Forelimb muscle (tissue), 1 donor: ENCODE results near the gene ARHGEF28. TPM values are rescaled to one million over a fixed set of nuclear protein-coding genes. Genes with fewer than 3 reads are reported as not detected.
A peak's percentile ranks its signal among the peaks of the same experiment; 100 is the strongest.

Source experiments
- DNase-seq: peaks from one replicate; pipeline ENCODE4 v3.0.0-alpha.2; 2013; ENCODE audit warnings: low read depth
- polyA plus RNA-seq: library from polyadenylated mRNA; unstranded; fragments of 120-200 nt; gene quantifications from one replicate; pipeline ENCODE4 v1.2.1, GENCODE V29; 2013; ENCODE audit not compliant: insufficient read length

ARHGEF28 gene
- polyA plus RNA-seq, 1 donor: 2.7 TPM

DNA sequence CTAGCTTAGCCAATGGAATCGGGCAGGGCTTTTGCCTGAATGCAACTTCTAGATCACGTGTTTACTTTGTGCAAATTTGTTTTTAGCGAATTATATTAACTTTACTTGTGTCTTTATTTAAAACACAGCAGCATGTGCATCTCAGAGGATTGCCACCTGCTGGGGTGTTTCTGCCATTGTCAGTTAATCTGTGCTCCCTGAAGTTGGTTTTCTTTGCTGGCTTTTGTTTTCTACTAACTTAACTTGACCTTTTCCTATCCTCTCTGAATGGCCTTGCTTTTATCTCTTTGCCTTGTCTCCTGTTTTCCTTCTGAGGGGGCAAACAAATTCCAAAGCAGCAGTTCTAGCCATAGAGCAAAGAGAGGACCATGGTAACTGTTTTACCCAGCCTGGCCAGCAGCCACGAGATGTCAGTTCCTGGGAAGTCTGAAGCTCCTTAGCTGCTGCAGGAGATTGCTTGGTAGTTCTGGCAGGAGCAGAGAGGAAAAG is 67.6 kb downstream of the ARHGEF28 start:
- no peak for DNase-seq

DNA sequence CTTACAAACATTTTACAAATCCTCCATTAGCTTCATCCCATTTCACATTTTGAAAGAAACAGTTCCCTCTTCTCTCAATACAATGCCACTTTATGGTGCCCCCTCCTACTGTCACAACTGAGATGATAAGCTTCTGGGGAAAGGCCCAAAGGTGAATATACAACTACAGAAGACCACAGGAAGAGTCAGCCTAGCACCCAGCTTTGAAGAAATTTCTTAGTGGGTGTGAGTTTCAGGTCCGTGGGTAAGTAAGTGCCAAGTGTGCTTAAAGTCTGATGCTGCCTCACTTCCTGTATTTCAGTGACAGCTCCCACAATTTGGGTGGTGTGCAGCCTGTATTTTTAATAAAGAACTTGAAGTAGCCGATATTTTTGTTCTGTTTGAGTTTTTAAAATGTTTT is 68.1 kb downstream of the ARHGEF28 start:
- no peak for DNase-seq

DNA sequence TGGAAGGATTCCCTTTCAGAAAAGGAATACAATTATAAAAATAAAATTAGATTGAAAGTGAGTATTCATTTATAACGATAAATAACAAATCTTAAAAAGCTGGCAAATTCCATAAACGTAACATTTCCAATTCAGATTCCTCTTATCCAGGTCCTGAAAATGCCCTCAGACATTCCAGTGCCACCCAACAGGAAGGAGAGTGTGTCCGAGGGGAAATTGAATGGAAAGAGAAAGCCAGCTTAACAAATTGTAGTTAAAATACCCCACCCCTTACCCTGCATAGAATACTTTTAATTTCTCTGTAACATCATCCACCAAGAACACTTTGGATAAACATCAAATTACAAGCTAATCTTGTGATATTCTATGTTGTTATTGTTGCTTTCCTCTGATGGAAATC is 72.0 kb downstream of the ARHGEF28 start:
- DNase-seq: no peak

DNA sequence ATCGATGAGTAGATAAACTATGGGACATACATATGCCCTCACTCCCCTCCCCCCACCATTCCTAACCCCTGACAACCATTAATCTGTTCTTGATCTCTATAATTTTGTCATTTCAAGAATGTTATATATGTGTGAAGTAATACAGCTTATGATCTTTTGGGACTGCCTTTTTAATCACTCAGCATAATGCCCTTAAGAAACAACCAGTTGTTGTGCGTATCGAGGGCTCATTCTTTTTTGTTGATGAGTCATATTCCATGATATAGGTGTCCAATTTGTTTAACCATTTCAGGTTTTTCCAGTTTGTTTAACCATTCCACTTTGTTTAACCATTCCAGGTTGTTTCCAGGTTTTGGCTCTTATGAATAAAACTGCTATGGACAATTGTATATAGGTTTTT is 75.6 kb downstream of the ARHGEF28 start:
- no peak for DNase-seq

DNA sequence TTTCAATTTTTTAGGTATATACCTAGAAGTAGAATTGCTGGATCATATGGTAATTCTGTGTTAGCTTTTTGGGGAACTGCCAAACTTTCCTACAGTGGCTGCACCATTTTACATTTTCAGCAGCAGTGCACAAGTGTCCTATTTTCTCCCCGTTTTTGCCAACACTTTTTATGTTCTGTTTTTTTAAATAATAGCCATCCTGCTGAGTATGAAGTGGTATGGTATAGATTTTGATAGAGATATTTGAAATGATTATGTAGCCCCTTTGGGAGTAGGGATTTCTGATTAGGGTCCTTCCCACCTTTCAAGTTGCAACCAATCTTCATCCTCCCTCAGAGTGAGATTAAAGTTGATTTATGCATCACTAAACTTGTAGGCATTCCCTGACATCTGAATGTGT is 76.5 kb downstream of the ARHGEF28 start:
- no peak for DNase-seq

DNA sequence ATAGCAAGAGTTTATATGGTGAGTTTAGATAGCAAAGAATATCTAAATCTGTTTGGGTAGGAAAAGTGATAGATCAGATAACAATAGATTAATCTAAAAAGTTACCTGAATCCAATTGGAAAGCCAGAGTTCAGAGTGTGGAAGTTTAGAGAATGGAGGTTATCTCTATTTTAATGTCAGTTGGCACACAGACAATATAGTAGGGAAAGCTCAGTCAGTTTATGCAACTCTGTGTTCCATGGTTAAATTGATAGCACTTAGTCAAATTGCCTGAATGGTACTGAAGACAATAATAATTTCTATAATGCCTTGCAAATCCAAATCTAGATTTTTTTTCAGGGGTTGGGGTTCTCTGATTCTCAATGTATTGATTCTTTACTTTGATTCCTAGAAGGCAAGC is 77.0 kb downstream of the ARHGEF28 start:
- no peak for DNase-seq

DNA sequence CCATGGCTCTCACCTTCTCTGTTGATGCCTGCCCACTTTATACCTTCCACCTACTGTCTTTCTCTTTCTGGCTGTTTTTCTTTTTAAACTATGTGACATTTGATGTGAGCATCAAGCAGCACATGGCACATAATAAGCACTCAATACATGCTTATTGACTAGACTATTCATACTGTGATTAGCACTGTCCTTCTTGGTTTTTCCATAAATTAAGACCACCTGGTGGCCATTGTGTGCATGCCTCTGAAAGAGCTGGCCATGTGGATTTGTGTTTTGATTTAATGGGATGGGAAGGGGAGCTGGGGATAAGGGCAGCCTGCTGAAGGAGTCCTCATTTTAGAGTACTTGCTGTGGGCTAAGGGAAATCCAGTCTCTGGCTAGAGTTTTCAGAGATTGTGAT is 79.4 kb downstream of the ARHGEF28 start:
- no peak for DNase-seq

DNA sequence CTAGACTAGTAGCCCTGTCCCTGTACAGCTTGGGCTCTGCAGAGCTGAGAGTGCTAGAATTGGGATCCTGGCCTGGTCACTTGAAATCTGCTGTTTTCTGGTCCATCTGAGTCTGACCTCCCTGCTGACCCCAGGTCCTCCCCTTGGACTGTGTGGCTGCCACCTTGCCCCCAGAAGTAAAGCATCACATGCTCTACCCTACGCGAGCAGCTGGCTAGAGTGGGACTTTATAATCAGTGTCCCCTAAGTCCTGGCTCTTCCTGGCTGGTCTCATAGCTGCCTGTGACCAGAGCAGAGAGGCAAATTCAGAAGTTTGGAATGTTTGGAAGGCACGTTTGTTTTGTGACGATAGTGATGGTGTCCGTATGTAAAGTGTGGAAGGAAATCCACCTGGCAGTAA is 81.0 kb downstream of the ARHGEF28 start:
- DNase-seq: no peak

DNA sequence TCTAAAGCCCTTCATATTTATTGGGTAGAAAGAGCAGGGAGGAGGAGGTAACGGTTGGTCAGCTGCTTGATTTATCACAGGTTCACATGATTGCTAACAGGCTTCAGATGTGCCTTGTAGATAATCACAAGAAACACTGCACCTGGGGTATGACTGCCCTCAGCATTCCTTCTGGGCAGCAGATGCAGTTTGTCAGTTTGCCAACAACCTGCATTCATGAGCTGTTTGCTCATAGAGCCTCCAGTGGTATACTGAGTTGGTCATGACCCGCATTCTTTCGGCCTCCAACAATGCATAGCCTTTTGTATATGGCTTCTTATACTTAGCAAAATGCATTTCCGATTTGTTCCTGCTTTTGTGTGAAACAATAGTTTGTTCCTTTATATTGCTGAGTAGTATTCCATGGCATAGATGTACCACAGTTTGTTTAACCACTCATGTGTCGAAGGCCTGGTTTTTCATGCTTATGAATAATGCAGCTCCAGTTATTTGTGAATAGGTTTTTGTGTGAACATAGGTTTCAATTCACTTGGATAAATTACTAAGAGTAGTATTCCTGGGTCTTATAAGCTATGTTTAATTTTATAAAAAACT is 83.6 kb downstream of the ARHGEF28 start:
- DNase-seq: no peak

DNA sequence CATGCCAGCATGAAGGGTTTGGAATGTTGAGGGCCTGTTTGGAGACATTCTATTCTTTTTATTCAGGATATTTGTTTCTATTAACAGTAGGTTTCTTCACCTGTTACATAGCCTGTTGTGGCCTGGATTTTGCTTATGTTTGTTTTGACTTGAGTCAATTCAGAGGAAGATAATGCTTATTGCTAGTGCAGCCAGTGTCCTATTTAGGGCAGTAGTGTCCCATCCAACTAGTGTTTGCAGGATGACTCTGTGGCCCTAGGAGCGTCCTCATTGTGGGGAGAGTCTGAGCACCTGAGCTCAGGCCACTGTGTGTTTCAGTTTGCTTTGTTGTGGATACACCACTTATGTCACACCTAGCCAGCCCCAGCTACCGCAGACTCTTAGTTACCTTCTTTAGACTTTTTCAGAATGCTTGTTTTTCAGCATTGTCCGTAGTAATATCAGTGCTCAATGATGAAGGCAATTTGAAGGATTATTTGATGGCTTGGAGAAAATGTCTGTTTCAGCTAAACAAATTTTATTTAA is 90.3 kb downstream of the ARHGEF28 start:
- DNase-seq: no peak

DNA sequence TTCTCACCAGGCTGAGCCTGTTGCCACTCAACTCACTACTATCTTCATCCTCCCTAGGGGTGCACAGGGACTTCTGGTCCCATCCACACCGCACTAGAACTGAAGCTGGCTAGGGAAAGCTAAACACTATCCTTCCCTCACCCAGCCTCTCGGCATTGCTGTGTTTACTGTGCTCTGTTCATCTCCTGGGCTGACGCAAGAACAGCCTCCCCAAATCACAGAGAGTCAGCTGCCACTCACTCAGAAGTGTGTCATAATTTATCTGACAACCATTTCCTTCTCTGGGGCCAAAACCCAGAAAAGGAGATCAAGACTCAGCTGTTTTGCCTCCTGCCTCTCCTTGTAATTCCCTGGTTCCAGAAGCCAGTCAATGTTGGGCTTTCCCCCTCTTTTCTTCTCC is 92.8 kb downstream of the ARHGEF28 start:
- DNase-seq: no peak

DNA sequence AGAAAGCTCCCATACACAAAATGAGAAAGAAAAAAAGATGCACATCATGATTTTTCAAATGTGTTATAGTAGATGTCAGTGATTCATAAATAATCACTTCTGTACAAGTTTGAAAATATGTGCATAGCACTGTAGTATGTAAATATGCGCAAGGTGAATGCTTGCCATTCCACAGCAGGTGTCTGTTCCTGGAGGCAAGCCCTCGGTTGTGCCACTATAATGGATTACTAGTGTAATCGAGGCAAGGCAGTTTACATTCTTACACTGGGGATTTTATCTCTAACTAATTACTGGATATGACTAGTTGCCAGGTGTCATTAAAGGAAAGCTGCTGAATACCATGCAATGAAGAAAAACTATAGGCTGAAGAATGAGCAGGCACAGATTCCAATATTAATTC is 93.6 kb downstream of the ARHGEF28 start:
- DNase-seq: no peak

DNA sequence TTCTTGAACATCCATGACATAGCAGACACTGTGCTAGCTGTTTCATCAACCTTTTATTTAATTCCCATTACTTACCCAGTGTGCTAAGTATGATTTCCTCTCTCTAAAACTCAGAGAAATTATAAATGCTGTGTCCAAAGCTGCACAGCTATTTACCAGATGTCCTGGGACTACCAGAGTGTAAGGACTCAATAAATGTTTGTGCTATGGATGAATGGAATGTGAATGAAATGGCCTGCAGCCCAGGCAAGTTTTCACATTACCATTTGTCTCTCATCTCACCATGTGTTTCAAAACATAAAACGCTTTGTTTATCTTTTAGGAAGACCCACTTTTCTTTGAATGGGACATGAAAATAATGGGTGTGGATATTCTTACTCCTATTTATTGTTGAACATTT is 96.2 kb downstream of the ARHGEF28 start:
- peak; percentile 22 for DNase-seq

DNA sequence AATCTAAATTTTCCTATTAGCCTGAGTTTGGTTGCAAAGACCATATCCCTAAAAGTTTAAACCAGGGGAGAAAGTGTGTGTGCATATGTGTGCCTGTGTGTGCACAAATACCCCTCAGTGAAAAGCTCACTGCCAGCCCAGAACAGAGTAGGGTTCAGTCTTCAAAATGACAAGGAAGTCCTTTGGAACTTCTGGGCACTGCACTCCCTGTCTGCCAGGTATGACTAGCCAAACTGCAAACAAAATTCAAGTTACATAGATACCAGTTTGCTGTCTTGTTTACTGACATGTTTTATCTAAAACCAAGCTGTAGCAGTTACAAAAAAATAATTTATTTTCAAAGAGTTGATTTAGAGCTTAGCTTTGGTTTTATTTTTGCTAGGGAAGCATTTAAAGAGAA is 100.1 kb downstream of the ARHGEF28 start:
- no peak for DNase-seq

DNA sequence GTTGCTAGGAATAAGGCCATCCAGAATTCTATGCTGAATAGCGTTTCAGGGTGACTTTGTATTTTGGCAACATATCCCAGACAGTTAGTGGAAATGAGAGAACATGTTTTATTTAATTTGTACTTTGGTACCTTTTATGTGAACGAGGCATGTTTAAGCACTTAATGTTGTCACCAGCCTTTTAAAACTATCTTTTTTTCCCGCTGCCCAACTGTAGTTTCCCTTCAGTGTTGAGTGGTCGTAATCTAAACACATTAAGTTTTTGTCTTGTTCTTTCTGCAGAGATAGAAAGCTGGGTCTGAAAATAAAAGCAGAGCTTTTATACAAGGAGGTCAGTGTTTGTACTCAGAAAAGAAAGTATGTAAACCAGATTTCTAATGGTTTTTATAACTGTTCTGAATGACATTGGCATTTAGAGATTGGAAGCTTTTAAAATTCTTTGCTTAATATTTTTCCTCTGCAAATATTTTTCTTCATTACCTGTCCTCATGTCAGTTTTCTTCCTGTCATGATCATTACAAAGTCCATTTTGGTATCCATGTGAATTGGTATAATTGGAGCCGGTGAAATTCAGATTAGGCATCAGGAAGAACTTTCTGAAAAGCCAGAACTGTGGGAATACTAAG is 100.7 kb downstream of the ARHGEF28 start:
- no peak for DNase-seq

DNA sequence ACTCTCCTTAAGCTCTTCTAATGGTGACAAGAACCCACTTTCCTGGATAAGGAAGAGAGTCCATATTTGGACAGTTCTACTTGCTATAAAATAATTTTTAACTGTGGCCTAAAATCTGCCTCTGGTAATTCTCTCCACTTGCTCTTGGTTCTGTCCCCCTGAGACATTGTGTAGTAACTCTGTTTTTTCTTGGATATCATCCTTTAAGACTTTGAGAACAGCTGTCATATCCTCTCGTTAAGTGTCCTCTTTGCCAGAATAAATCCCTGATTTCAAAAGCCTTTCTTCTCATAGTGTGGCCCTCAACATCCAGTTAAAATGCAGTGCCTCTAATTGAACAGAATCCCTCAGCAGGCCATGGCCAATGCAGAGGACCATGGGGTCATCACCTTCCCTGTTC is 101.5 kb downstream of the ARHGEF28 start:
- no peak for DNase-seq

DNA sequence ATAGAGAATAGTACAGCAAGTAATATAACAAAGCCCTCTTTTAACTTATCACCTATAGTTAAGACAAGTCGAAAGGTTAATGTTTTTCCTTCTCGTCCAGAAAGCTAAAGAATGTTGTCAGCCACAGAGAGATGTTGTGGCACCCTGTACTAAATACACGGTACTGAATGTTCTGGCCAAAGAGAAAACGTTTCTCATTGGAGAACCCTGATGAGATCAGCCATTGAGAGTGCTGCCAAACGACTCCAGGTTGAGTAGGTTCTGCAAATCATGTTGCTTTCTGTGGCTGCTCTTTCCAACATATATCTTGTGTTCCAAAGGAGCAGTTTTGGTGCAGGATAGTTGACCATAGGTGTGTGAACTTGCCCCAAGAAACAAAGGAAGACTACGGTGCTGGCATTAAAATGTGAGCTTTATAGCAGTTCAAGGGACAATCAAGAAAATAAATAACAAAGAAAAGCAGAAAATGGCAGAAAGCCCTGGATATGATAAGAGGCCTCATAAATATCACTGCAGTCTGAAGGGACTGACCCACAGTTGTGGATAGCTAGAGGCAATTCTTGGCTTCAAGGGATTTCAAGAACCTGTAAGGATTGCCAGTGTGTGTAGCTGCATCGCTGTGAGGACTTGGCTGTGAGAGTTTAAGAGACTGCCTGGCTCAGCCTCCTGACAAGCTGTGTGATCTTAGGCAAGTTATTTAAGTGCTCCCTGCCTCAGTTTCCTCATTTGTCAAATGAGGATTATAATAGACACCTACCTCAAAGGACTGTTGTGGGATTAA is 102.7 kb downstream of the ARHGEF28 start:
- DNase-seq: no peak

DNA sequence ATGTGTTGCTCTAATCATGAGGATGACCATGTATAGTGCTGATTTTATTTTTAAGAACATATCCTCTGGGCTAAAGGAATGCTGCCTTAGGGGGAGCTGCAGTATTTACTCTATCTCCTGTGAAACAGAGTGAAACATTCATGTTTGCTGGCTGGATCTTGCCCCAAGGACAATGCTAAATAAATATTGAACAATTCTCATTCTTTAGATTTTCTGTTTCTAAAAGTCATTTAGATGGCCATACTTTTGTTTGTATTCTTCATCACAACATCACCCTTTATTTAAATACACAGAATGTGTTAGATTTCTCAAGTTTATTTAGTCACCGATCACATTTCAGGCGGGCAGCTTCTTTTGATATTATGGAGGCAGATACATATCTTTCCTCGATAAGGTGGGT is 103.3 kb downstream of the ARHGEF28 start:
- no peak for DNase-seq

DNA sequence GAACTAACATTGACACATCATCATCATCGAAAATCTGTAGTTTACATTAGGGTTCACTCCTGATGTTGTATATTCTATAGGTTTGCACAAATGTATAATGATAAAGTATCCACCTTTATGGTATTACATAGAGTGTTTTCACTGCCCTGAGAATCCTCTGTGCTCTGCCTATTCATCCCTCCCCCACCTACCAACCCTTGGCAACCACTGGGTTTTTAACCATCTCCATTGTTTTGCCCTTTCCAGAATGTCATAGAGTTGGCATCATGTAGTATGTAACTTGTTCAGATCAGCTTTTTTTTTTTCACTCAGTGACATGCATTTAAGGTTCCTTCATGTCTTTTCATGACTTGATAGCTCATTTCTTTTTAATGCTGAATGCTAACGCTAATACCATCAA is 106.0 kb downstream of the ARHGEF28 start:
- DNase-seq: no peak

DNA sequence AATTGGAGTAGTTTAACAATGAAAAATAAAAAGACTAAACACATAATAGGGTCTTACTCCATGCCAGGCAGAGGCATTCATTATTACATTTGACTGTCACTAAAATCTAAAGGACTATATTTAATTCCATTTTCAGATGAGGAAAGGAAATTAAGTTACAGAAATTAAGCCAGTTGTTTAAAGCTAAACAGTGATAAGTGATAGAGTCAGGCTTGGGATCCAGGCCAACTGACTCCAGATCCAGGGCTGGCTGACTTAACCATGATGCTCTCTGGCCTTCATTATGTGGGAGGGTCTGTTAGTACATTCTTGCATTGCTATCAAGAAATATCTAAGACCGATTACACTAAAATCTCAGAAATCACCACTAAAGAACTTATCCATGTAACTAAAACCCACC is 107.2 kb downstream of the ARHGEF28 start:
- DNase-seq: no peak

DNA sequence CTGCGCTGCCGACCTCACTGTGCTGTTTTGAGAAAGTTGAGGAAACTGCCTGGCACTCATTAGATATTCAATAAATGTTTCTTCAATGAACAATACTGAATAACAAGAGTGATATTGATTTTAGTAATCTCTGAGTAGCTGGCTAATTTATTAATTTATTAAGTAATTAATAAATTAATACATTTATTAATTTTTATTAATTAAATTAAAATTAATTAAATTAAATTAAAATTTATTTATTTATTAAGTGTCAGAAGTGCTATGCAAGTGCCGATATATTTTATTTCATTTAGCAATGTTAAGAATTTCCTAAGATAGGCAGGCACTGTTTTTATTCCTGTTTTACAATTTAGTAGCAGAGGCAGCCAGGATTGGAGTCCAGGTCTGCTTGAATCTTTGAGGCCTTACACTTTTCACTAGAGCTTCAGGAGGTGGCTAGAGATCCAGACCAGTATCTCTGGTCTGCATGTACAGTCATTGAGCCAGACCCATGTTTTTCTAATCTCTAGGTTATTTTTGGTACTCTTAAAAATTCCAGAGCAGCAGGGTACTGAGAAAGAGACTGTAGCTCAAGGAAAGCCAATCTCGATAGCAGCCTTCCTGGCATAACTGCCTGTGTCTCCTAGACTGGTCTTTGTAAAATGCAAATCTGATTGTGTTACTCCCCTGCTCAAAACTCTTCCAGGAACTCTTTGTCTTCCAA is 109.2 kb downstream of the ARHGEF28 start:
- DNase-seq: no peak

DNA sequence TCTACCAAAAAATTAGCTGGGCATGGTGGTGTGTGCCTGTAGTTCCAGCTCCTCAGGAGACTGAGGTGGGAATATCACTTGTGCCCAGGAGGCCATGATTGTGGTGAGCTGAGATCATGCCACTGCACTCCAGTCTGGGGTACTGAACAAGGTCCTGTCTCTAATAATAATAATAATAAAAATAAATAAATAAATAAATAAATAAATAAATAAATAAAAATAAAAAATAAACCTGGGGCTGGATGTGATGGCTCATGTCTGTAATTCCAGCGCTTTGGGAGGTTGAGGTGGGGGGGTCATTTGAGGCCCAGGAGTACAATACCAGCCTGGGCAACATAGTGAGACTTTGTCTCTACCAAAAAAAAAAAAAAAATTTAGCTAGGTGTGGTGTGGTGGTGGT is 113.7 kb downstream of the ARHGEF28 start:
- DNase-seq: no peak
